Stimulated activated effector memory CD8-positive, alpha-beta T cell treated with anti-CD3 and anti-CD28 coated beads, Interleukin-12 subunit alpha, Interleukin-12 subunit beta, amount 100 ng/mL, for 72 hours (primary cell): ENCODE measurements around the gene CLIP3.
"Not testable (repeated sequence)": the region's sequence is repeated elsewhere in the genome, so short reads cannot be mapped to it uniquely, and the experiment has no call there.

Experiments used
- ATAC-seq: fragments of 150-1000 bp; cut with Tn5 transposase; 2 replicates; pipeline ENCODE4 v1.10.0; 2021
- DNase-seq, 2 donors: peaks; one replicate each; pipeline ENCODE4 v3.0.0; 2021 to 2022; ENCODE audit warnings: low spot score in 2 of 2
- H3K27ac Mint-ChIP-seq: one replicate; pipeline ENCODE4 v1.8.0; 2022; ENCODE audit warnings: mild to moderate bottlenecking, mixed read lengths
- H3K36me3 Mint-ChIP-seq: one replicate; pipeline ENCODE4 v1.8.0; 2022; ENCODE audit warnings: mild to moderate bottlenecking, mixed read lengths
- H3K4me1 Mint-ChIP-seq: one replicate; pipeline ENCODE4 v1.8.0; 2022; ENCODE audit warnings: mixed read lengths
- H3K4me3 Mint-ChIP-seq: one replicate; pipeline ENCODE4 v1.8.0; 2022; ENCODE audit warnings: mild to moderate bottlenecking, mixed read lengths
- H3K9me3 Mint-ChIP-seq: one replicate; pipeline ENCODE4 v1.8.0; 2022; ENCODE audit warnings: mixed read lengths

CLIP3 gene, protein sequence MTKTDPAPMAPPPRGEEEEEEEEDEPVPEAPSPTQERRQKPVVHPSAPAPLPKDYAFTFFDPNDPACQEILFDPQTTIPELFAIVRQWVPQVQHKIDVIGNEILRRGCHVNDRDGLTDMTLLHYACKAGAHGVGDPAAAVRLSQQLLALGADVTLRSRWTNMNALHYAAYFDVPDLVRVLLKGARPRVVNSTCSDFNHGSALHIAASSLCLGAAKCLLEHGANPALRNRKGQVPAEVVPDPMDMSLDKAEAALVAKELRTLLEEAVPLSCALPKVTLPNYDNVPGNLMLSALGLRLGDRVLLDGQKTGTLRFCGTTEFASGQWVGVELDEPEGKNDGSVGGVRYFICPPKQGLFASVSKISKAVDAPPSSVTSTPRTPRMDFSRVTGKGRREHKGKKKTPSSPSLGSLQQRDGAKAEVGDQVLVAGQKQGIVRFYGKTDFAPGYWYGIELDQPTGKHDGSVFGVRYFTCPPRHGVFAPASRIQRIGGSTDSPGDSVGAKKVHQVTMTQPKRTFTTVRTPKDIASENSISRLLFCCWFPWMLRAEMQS

DNA sequence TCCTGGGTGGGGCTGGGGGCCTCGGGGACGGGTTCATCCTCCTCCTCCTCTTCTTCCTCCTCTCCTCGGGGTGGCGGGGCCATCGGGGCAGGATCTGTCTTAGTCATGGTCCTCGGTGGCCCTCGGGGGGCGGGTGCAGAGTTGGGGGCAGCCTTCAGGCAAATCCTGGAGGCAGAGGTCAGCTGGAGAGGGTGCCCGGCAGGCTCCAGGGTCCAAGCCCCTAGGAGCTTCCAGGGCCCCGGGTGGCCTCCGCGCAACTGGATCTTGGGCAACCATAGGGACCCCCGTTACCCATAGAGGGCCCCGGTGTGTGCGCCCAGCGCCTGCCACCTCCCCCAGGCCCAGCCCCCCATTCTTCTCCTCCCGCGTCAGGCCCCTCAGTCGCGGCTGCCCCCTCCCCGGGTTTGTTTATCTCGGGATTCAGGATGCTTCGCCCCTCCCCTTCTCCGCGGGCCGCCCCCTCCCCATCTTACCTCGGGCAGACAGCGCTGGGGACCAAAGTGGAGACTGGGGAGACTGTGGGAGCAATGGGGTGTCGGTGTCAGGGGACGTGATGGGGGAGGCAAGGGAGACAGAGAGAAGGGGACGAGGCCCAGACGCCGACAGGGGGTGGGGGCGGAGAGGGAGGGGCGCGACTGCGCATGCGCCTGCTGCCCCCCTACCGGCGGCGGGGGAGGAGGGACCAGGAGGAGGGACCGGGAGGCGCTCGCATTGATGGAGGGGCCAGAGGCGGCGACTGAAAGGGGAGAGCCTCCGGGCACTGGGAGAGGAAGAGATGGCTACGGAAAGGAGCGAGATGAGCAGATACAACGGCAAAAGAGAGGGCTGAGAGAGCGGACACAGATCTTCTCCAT is at the start of gene CLIP3:
Gene CLIP3 (minus strand): TSS at position 623 of the 854 bp plus-strand sequence. CDS start 516 bp downstream, at position 107.
- H3K36me3 Mint-ChIP-seq: peaks cover 35% of the 10 kb centered on the region
- H3K4me1 Mint-ChIP-seq: peaks cover 33% of the 10 kb centered on the region
- ATAC-seq (peak; percentile 40), DNase-seq (no peak)
- H3K27ac Mint-ChIP-seq: peak within 1 kb of the TSS; percentile 34
- no peaks in the 10 kb centered on the region for H3K9me3 Mint-ChIP-seq
- H3K4me3 Mint-ChIP-seq: peak within 1 kb of the TSS; percentile 48

DNA sequence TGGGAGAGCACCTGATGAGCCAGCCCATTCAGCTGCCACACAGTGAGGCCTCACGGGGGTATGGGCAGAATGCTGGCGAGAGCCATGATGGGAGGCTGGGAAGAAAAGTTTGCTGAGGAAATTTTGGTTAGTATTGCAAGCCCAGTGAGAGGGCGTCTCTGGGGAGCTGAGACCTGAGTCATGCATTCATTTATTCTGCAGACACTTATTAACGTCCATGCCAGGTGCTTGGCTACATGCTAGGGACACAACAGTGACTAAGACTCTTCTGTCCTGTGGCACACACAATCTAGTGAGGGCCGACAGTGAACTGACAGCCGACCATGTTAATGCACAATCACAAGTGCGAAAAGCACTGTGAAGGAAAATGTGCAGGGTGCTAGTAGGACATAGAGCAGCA is 49.2 kb upstream of the CLIP3 start:
- Mint-ChIP-seq H3K4me1 (no peaks in the 10 kb centered on the region), H3K4me3 (no peak overlapping the region), H3K27ac (no peak overlapping the region), H3K9me3 (no peaks in the 10 kb centered on the region), H3K36me3 (peaks cover 64% of the 10 kb centered on the region)
- DNase-seq: no peak
- no peak for ATAC-seq

DNA sequence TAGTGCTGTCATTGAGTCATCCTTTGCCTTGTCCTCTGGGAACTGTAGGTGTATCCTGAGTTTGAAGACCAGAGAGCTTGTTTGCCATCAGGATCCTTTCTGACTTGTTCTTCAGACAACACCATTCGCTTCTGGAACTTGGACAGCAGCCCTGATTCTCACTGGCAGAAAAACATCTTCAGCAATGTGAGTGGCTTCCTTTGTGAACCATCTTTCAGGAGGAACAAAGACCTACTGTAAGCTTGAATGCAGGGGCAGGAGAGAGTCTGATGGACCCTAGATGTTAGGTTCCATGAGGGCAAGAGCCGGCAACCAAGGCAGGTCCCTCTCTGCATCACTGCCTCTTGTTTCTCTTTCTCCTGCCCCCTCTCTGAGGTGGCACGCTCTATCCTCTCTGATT is 48.7 kb upstream of the CLIP3 start:
- H3K9me3 Mint-ChIP-seq: no peaks in the 10 kb centered on the region
- H3K4me3 Mint-ChIP-seq: no peak overlapping the region
- ATAC-seq (no peak), DNase-seq (no peak)
- H3K27ac Mint-ChIP-seq: no peak overlapping the region
- H3K4me1 Mint-ChIP-seq: no peaks in the 10 kb centered on the region
- peaks cover 65% of the 10 kb centered on the region for H3K36me3 Mint-ChIP-seq

DNA sequence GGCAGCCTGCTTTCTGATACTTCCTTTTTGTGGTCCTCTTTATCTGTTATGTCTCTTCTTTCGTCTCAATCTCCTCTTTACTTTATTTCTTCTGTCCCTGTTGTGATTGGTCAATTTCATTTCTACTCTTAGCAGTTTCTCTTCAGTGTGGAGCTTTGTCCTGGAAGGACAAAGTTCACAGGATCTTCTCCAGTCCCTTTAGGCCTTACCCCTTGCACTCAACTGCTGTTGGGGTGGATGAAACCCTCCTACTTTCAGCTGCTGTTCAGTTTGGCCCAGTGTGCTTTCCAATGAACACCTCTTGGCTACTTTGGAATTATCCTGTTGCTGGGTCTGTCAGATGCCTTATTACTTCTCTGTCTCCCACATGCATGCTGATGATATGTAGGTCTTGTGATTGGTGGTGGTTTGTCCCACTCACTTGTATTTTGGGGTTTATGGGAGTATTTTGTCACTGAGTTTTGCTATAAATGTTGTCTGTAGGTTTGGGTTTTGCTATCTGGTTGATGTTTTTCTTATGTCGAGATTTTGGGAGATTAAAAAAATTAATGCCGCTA is 46.8 kb upstream of the CLIP3 start:
- no peaks in the 10 kb centered on the region for H3K4me1 Mint-ChIP-seq
- no peaks in the 10 kb centered on the region for H3K9me3 Mint-ChIP-seq
- H3K27ac Mint-ChIP-seq: peak overlapping the region; percentile 1
- ATAC-seq (no peak), DNase-seq (no peak)
- peaks cover 59% of the 10 kb centered on the region for H3K36me3 Mint-ChIP-seq
- H3K4me3 Mint-ChIP-seq: no peak overlapping the region

DNA sequence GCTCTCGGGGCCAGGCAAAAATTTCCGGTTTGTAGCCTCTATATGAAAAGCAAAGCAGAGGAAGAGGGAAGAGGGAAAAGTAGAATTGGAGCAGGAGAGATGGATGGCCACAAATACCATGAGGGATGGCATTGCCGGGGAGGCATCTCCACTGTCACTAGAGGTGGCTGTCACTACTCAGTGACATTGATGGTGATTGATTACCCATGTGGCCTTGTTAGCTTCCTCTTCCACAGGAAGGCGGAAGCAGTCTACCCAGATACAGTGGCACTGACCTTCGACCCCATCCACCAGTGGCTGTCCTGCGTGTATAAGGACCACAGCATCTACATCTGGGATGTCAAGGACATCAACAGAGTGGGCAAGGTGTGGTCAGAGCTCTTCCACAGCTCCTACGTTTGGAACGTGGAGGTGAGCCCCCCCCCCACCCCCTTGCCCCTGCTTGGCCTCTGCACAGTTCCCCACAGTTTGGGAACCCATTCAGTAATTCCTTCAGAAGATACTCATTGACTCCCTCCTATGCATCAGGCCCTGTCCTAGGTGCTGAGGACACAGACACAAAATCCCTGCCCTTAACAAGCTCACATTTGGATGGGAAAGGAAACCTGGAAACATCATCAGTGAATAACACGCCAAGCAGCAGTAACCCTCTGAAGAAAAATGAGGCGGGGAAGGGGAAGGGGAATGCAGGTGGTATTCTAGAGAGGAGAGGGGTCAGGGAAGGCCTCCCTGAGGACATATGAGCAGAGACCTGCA is 40.6 kb upstream of the CLIP3 start:
- no peak for DNase-seq
- H3K4me3 Mint-ChIP-seq: no peak overlapping the region
- H3K27ac Mint-ChIP-seq: no peak overlapping the region
- no peaks in the 10 kb centered on the region for H3K9me3 Mint-ChIP-seq
- no peak for ATAC-seq
- no peaks in the 10 kb centered on the region for H3K4me1 Mint-ChIP-seq
- peaks cover 41% of the 10 kb centered on the region for H3K36me3 Mint-ChIP-seq

DNA sequence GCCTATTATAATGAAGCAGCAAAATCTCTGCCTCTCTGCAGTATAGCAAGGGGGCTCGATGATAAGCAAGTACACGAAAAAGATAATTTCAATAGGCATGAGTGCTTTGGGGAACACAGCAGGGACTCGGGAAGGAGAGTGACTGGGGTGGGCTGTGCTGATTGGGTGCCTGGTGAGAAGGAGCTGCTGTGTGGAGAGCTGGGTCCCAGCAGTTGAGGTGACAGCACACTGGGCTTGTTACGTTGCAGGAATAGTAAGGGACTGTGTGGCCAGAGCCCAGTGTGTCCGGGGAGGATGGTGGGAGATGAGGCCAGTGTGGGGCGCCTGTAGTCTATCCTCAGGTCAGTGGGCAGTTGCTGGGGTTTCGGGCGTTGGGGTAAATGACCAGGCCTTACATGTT is 39.4 kb upstream of the CLIP3 start:
- no peak for ATAC-seq
- no peak for DNase-seq
- Mint-ChIP-seq H3K4me3 (no peak overlapping the region), H3K4me1 (no peaks in the 10 kb centered on the region), H3K36me3 (peaks cover 35% of the 10 kb centered on the region), H3K9me3 (no peaks in the 10 kb centered on the region), H3K27ac (no peak overlapping the region)

DNA sequence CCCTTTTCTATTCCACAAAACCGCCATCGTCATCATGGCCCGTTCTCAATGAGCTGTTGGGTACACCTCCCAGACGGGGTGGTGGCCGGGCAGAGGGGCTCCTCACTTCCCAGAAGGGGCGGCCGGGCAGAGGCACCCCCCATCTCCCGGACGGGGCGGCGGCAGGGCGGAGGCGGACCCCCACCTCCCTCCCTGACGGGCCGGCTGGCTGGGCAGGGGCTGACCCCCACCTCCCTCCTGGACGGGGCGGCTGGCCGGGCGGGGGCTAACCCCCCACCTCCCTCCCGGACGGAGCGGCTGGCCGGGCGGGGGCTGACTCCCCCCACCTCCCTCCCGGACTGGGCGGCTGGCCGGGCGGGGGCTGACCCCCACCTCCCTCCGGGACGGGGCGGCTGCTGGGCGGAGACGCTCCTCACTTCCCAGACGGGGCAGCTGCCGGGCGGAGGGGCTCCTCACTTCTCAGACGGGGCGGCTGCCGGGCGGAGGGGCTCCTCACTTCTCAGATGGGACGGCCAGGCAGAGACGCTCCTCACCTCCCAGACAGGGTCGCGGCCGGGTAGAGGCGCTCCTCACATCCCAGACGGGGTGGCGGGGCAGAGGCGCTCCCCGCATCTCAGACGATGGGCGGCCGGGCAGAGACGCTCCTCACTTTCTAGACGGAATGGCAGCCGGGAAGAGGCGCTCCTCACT is 36.3 kb upstream of the CLIP3 start:
- DNase-seq, H3K4me3 Mint-ChIP-seq, H3K27ac Mint-ChIP-seq, H3K4me1 Mint-ChIP-seq, ATAC-seq, H3K9me3 Mint-ChIP-seq: not testable (repeated sequence)
- peaks cover 27% of the 10 kb centered on the region for H3K36me3 Mint-ChIP-seq

DNA sequence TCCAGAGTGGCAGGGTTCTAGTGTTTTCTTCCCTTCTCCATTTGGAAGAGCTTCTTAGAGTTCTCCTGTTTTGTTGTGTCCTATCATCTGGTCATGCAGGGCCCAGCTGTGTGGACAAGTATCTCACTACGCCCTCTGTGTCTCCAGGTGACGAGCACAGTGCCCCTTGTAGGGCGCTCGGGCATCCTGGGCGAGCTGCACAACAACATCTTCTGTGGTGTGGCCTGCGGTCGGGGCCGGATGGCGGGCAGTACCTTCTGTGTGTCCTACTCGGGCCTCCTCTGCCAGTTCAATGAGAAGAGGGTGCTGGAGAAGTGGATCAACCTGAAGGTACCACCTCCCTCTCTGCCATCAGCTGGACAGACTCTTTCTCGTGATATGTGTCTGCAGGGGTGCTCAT is 35.0 kb upstream of the CLIP3 start:
- no peak for ATAC-seq
- no peaks in the 10 kb centered on the region for H3K4me1 Mint-ChIP-seq
- DNase-seq: no peak
- no peaks in the 10 kb centered on the region for H3K9me3 Mint-ChIP-seq
- H3K4me3 Mint-ChIP-seq: no peak overlapping the region
- H3K27ac Mint-ChIP-seq: no peak overlapping the region
- peaks cover 34% of the 10 kb centered on the region for H3K36me3 Mint-ChIP-seq

DNA sequence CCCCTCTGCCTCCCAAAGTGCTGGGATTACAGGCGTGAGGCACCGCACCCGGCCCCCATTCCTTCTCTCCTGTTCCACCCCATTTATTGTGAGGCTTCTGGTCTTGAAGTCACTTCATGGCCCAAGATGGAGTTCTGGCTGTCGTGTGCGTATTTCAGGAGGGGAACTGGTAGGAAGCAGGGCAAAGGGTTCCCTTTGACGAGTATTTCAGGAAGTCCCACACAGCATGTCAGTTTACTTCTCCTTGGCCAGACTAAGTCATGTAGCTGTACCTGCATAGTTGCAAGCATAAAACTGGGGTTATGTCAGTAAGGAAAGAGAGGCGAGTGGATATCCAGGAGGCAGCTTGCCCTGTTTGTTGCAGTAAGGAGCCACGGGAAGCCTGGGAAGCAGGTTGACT is 32.2 kb upstream of the CLIP3 start:
- Mint-ChIP-seq H3K27ac (peak overlapping the region; percentile 60), H3K36me3 (peaks cover 38% of the 10 kb centered on the region), H3K4me1 (no peaks in the 10 kb centered on the region), H3K4me3 (no peak overlapping the region), H3K9me3 (no peaks in the 10 kb centered on the region)
- DNase-seq: no peak
- no peak for ATAC-seq

DNA sequence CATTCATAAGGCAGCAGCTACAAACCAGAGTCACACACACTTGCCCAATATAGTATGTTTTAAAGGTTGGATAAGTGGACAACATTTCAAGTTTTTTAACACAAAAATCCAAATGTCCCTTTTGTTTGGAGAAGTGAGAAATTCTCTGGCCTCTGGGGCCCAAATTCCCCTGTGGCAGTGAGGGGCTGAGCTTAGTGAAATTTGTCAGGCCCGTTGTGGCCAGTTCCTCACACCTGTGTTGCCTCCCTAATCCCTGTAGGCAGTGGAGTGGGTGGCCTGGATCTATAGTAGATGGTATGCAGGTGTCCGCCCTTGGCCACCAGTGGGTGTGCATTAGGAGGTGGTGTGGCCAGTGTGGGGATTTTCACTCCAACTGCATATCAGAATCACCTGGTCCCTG is 28.7 kb upstream of the CLIP3 start:
- DNase-seq: no peak
- Mint-ChIP-seq H3K9me3 (no peaks in the 10 kb centered on the region), H3K36me3 (peaks cover 37% of the 10 kb centered on the region), H3K4me1 (peaks cover 6% of the 10 kb centered on the region), H3K4me3 (no peak overlapping the region), H3K27ac (no peak overlapping the region)
- no peak for ATAC-seq

DNA sequence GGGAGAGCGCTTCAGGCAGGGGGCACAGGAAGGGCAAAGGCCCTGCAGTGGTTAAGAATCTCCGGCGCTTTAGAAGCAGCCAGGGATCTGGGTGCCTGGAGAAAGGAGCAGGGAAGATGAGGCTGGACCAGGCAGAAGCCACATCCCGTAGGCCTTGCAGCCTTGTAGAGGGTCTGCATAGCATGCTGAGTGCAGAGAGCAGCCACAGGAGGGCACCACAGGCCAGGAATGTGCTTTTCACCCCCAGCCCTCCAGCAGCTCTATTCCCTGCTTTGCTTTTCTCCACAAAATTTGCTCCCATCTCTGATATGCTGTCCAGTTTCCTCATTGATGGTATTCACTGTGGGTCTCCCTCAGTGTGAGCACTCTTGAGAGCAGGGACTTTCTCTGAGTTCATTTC is 27.8 kb upstream of the CLIP3 start:
- H3K4me3 Mint-ChIP-seq: no peak overlapping the region
- peaks cover 15% of the 10 kb centered on the region for H3K4me1 Mint-ChIP-seq
- DNase-seq (no peak), ATAC-seq (peak; percentile 61)
- H3K27ac Mint-ChIP-seq: no peak overlapping the region
- H3K9me3 Mint-ChIP-seq: no peaks in the 10 kb centered on the region
- peaks cover 37% of the 10 kb centered on the region for H3K36me3 Mint-ChIP-seq

DNA sequence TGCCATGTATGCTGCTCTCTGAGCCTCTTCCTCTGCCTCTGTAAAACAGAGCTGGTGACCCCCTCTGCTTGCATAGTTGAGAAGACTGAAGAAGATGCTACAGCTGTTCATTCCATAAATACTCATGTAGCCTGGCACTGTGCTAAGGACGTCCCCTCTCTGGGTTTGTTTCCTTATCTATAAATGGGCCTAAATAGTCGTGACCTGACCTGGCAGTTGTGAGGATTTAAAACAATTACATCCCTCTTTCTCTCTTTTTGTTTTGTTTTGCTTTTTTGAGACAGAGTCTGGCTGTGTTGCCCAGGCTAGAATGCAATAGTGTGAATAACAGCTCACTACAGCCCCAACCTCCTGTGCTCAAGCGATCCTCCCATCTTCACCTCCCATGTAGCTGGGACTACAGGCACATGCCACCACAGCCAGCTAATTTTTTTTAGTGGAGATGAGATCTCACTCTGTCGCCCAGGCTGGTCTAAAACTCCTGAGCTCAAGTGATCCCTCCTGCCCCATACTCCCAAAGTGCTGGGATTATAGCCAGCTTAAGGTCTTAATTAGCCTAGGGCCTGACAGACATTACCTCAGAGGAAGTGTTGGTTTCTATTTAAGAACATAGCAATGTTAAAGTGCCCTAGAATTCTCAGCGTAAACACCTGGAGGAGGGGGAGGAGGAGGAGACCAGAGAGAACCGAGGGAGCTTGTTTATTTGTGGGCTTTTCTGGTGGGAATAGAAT is 26.7 kb upstream of the CLIP3 start:
- peaks cover 20% of the 10 kb centered on the region for H3K4me1 Mint-ChIP-seq
- no peaks in the 10 kb centered on the region for H3K9me3 Mint-ChIP-seq
- H3K4me3 Mint-ChIP-seq: no peak overlapping the region
- DNase-seq: no peak
- H3K27ac Mint-ChIP-seq: no peak overlapping the region
- peaks cover 41% of the 10 kb centered on the region for H3K36me3 Mint-ChIP-seq
- ATAC-seq: no peak

DNA sequence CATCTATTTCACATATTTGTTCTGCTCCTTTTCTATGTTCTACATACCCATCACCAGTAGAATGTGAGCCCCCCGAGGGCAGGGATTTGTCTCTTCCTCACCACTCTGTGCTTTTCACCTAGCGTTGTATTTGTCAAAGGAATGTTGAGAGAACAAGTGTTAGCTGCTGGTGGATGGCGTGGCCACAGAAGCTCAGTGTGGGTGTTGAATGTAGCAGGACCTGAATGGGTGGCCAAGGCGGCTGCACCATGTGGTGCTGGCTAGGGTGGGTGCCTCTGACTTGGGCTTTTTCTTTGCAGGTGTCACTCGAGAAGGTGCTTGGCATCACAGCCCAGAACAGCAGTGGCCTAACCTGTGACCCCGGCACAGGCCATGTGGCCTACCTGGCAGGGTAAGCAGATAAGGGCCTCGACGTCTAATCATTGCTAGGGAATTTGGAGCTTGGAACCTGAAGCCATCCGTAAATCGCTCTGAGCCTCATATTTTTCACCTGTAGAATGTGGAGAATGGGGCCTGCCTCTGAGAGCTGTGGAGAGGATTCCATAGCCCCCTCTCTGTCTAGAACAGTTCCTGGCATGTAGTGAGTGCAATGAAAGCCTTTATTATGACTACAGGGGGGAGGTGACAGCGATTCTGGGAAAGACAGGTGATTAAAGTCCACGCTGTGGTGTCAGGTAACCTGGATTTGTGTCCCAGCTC is 26.0 kb upstream of the CLIP3 start:
- no peak for DNase-seq
- no peak overlapping the region for H3K27ac Mint-ChIP-seq
- H3K9me3 Mint-ChIP-seq: no peaks in the 10 kb centered on the region
- H3K36me3 Mint-ChIP-seq: peaks cover 38% of the 10 kb centered on the region
- no peak overlapping the region for H3K4me3 Mint-ChIP-seq
- no peak for ATAC-seq
- peaks cover 25% of the 10 kb centered on the region for H3K4me1 Mint-ChIP-seq
